GM10847 (cell line): ENCODE results near the gene ATAD3A.
A peak's percentile ranks its signal among the peaks of the same experiment; 100 is the strongest.

ENCODE experiments used
- POLR2A ChIP-seq: IDR thresholded peaks from 2 replicates; pipeline ENCODE4 v1.6.1; 2011; ENCODE audit not compliant: insufficient read length; ENCODE audit errors: extremely low read depth

ATAD3A gene

GRCh38 chr1:1511533-1512285 is at the start of gene ATAD3A:
Gene ATAD3A, plus strand, starts transcription at chr1:1512162. Its CDS starts 107 bp downstream, at chr1:1512269.
- peak; percentile 72 for TF ChIP-seq POLR2A

GRCh38 chr1:1462318-1462966 is 49.5 kb upstream of the ATAD3A start:
- TF ChIP-seq POLR2A, result no peak

GRCh38 chr1:1463312-1463711 is 48.6 kb upstream of the ATAD3A start:
- no peak for TF ChIP-seq POLR2A

GRCh38 chr1:1470626-1471388 is 41.2 kb upstream of the ATAD3A start:
- no peak for TF ChIP-seq POLR2A

GRCh38 chr1:1471389-1472052 is 40.4 kb upstream of the ATAD3A start, which contains the start of gene ATAD3B:
Gene ATAD3B, plus strand, starts transcription at chr1:1471765. Its CDS starts 120 bp downstream, at chr1:1471885.
- TF ChIP-seq POLR2A, result peak; percentile 68

- no peak for TF ChIP-seq POLR2A
These were observed 34.8 kb upstream of the ATAD3A start for GRCh38 chr1:1477206-1477605.

GRCh38 chr1:1479547-1480487 is 32.1 kb upstream of the ATAD3A start:
- no peak for TF ChIP-seq POLR2A

- TF ChIP-seq POLR2A, result no peak
These were observed 29.1 kb upstream of the ATAD3A start for GRCh38 chr1:1482856-1483255.

GRCh38 chr1:1483714-1484113 is 28.2 kb upstream of the ATAD3A start:
- no peak for TF ChIP-seq POLR2A

- TF ChIP-seq POLR2A, result no peak
These were observed 24.3 kb upstream of the ATAD3A start for GRCh38 chr1:1487701-1488100.

GRCh38 chr1:1489231-1489630 is 22.7 kb upstream of the ATAD3A start:
- TF ChIP-seq POLR2A, result no peak

GRCh38 chr1:1489861-1490260 is 22.1 kb upstream of the ATAD3A start:
- no peak for TF ChIP-seq POLR2A

GRCh38 chr1:1490633-1491230 is 21.2 kb upstream of the ATAD3A start:
- no peak for TF ChIP-seq POLR2A

GRCh38 chr1:1491601-1492000 is 20.4 kb upstream of the ATAD3A start:
- no peak for TF ChIP-seq POLR2A
